GM21717 (cell line): ENCODE measurements around the gene OR4F29.
"Not testable (repeated sequence)": the region's sequence is repeated elsewhere in the genome, so short reads cannot be mapped to it uniquely, and the experiment has no call there.

Experiments
- ATAC-seq: cut with Tn5 transposase; IDR thresholded peaks from one replicate; pipeline ENCODE4 v1.9.1; 2021; ENCODE audit warnings: mild to moderate bottlenecking, moderate library complexity; ENCODE audit not compliant: unreplicated experiment

OR4F29 gene

GRCh38 chr1:451578-451977, at the start of gene OR4F29:
TSS of gene OR4F29 (minus strand) at chr1:451678. CDS start at chr1:451678, 0 bp downstream.
- ATAC-seq, result not testable (repeated sequence)
